NCI-H2029 (cell line): ENCODE measurements around the gene AFF1.

Experiments used
- DNase-seq: peaks from one replicate; lab custom pipeline; 2025; lab: John Stamatoyannopoulos, UW

The AFF1 gene

GRCh38 chr4:86950831-86951525 lies 16.2 kb downstream of the AFF1 start:
- no peak for DNase-seq

- DNase-seq: no peak
Observed at GRCh38 chr4:86955888-86956451, 21.2 kb downstream of the AFF1 start.

- DNase-seq: no peak
Observed at GRCh38 chr4:86957215-86957614, 22.4 kb downstream of the AFF1 start.

GRCh38 chr4:86959588-86960500 lies 25.0 kb downstream of the AFF1 start:
- no peak for DNase-seq

GRCh38 chr4:86960557-86960961 lies 25.7 kb downstream of the AFF1 start:
- DNase-seq: no peak

- DNase-seq: no peak
Observed at GRCh38 chr4:86961116-86961515, 26.3 kb downstream of the AFF1 start.

- DNase-seq: no peak
Observed at GRCh38 chr4:86961605-86962295, 26.9 kb downstream of the AFF1 start.

GRCh38 chr4:86963697-86964096 lies 28.9 kb downstream of the AFF1 start:
- DNase-seq: no peak

- DNase-seq: no peak
Observed at GRCh38 chr4:86965019-86965976, 30.5 kb downstream of the AFF1 start.

GRCh38 chr4:86967073-86967472 lies 32.3 kb downstream of the AFF1 start:
- DNase-seq: no peak

GRCh38 chr4:86967798-86968197 lies 33.0 kb downstream of the AFF1 start:
- DNase-seq: no peak

GRCh38 chr4:86968547-86968946 lies 33.7 kb downstream of the AFF1 start:
- DNase-seq: no peak

- no peak for DNase-seq
Observed at GRCh38 chr4:86970447-86971354, 35.9 kb downstream of the AFF1 start.

GRCh38 chr4:86971355-86971683 lies 36.5 kb downstream of the AFF1 start:
- no peak for DNase-seq

- DNase-seq: peak; percentile 58
Observed at GRCh38 chr4:86972997-86973396, 38.2 kb downstream of the AFF1 start.

GRCh38 chr4:86973668-86974067 lies 38.9 kb downstream of the AFF1 start:
- DNase-seq: no peak

- no peak for DNase-seq
Observed at GRCh38 chr4:86974551-86974994, 39.8 kb downstream of the AFF1 start.

- no peak for DNase-seq
Observed at GRCh38 chr4:86975927-86976326, 41.1 kb downstream of the AFF1 start.

- DNase-seq: no peak
Observed at GRCh38 chr4:86976801-86977485, 42.1 kb downstream of the AFF1 start.
